ENCODE results near the gene KCTD13. TPM values are rescaled to one million over a fixed set of nuclear protein-coding genes. Genes with fewer than 3 reads are reported as not detected.

Gene KCTD13
- total and polyA plus RNA-seq, 10 of the 15 experiments (the other 5 are each of a cell fraction or from before 2014, with no cell fraction given): 3.3 to 29.2 (median 12.5) TPM

GRCh38 chr16:29858149-29858849 lies 67.7 kb downstream of the KCTD13 start:
- ChIA-PET RAD21 (ENCODE audit: unreplicated experiment) (no interaction called here), CTCF (interaction anchor here (1.9 kb wide), 1 partner anchor 10 kb away, joined by 11 read pairs; no protein-coding TSS in a partner anchor)

More at GRCh38 chr16:29858149-29858849, 67.7 kb downstream of the KCTD13 start:
- H3K9me3 ChIP-seq (replicated peaks; ENCODE audit: control insufficient read depth, insufficient read depth, low read length): no peaks in the 10 kb centered on the region
- TF ChIP-seq MTA2 (IDR thresholded peaks at IDR 0.05; ENCODE audit: low read depth) (no peak), TCF3 (IDR thresholded peaks at IDR 0.05; ENCODE audit: borderline replicate concordance, insufficient read depth, low read depth, low read length) (no peak), POLR2A (IDR thresholded peaks at IDR 0.05; ENCODE audit: low read depth, low read length) (no peak), LARP7 (IDR thresholded peaks at IDR 0.05) (no peak)
- TF ChIP-seq, protein P1, sequence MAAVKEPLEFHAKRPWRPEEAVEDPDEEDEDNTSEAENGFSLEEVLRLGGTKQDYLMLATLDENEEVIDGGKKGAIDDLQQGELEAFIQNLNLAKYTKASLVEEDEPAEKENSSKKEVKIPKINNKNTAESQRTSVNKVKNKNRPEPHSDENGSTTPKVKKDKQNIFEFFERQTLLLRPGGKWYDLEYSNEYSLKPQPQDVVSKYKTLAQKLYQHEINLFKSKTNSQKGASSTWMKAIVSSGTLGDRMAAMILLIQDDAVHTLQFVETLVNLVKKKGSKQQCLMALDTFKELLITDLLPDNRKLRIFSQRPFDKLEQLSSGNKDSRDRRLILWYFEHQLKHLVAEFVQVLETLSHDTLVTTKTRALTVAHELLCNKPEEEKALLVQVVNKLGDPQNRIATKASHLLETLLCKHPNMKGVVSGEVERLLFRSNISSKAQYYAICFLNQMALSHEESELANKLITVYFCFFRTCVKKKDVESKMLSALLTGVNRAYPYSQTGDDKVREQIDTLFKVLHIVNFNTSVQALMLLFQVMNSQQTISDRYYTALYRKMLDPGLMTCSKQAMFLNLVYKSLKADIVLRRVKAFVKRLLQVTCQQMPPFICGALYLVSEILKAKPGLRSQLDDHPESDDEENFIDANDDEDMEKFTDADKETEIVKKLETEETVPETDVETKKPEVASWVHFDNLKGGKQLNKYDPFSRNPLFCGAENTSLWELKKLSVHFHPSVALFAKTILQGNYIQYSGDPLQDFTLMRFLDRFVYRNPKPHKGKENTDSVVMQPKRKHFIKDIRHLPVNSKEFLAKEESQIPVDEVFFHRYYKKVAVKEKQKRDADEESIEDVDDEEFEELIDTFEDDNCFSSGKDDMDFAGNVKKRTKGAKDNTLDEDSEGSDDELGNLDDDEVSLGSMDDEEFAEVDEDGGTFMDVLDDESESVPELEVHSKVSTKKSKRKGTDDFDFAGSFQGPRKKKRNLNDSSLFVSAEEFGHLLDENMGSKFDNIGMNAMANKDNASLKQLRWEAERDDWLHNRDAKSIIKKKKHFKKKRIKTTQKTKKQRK (IDR thresholded peaks at IDR 0.05; ENCODE audit: low read depth, low read length): no peak
- H2AFZ ChIP-seq (ENCODE audit: control insufficient read depth, low read depth, low read length): no peak overlapping the region
- H3K4me2 ChIP-seq (ENCODE audit: control insufficient read depth, insufficient read depth): no peak overlapping the region
- no peak for FAIRE-seq
- H3K36me3 ChIP-seq (ENCODE audit: control insufficient read depth in 2 of 2, insufficient read depth in 2 of 2, low read length in 1 of 2): peaks cover 0 to 3% of the 10 kb centered on the region in 2 experiments; a peak in 2 of 4 replicates
- H3K4me1 ChIP-seq (ENCODE audit: control insufficient read depth, insufficient read depth, low read length): no peaks in the 10 kb centered on the region
- intact Hi-C loops (cut with micrococcal nuclease; ENCODE audit: unreplicated experiment) (no loop called here), in situ Hi-C loops (cut with MboI) (no loop called here)
- no peak for ATAC-seq
- H3K79me2 ChIP-seq (ENCODE audit: control insufficient read depth, insufficient read depth, low read length): peaks cover 7% of the 10 kb centered on the region
- no TSS peak for BruUV-seq (replicated peaks)
- ChIA-PET SMC1A (ENCODE audit: uncharacterized antibody, unreplicated experiment) (no interaction called here), POLR2A (interaction anchor here (0.6 kb wide), 1 partner anchor 889 kb away, joined by 3 read pairs; no protein-coding TSS in a partner anchor)
- H4K20me1 ChIP-seq (ENCODE audit: control insufficient read depth, insufficient read depth): no peaks in the 10 kb centered on the region
- H3K27me3 ChIP-seq (replicated peaks in 1 of 2; ENCODE audit: control insufficient read depth in 2 of 2, insufficient read depth in 2 of 2, low read length in 1 of 2): no peaks in the 10 kb centered on the region
- no peak overlapping the region for H3K9ac ChIP-seq (ENCODE audit: control insufficient read depth, insufficient read depth, low read length)
- WGBS (ENCODE audit: insufficient coverage, insufficient replicate concordance, low lambda C conversion rate, missing lambda C conversion rate): 94% methylated on average over 9 of the region's 10 CpGs
- no peak overlapping the region for H3K27ac ChIP-seq (ENCODE audit: control insufficient read depth, insufficient read depth)
- no peak overlapping the region for H3K4me3 ChIP-seq
- DNase-seq (ENCODE audit: low read depth, low spot score): no peak

All from GM12878 (cell line).